HG03066 (cell line): ENCODE results near the gene TCP10L.
"Not testable (repeated sequence)": the region's sequence is repeated elsewhere in the genome, so short reads cannot be mapped to it uniquely, and the experiment has no call there.

Source experiments
- ATAC-seq: cut with Tn5 transposase; IDR thresholded peaks from one replicate; pipeline ENCODE4 v1.9.1; 2021; ENCODE audit warnings: low read depth; ENCODE audit not compliant: unreplicated experiment

Gene TCP10L, protein sequence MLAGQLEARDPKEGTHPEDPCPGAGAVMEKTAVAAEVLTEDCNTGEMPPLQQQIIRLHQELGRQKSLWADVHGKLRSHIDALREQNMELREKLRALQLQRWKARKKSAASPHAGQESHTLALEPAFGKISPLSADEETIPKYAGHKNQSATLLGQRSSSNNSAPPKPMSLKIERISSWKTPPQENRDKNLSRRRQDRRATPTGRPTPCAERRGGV

DNA sequence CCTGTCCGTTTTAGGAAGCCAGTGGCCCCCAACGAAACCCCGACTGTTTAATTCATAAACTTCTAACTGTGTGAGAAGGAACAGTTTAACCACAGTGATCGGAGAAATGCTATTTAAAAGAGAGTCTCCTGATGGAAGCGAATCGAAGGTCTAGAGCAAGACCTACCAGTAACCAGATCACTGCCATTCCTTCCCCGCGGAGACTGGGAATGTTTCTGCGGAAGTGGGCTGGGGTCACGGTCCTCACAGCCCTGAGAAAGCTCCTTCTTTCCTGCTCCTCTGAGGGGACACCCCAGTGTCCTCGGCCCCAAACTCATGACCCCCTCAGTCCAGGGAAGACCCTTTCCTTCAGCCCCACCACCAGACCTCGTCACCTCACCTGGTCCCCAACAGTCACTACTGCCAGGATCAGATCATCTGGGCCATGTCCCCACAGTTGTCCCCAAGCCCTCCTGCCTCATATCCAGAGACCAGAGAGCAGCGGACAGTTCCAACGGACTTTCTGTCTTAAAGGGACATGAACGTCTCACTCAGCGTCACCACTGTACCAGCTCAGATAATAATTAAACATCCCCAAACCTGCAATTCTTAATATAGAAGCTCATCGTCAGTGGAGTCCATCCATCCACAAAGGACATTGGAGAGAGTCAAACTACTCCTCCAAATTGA is at the start of gene TCP10L:
TSS of gene TCP10L (minus strand) at position 482 of the 669 bp plus-strand sequence. CDS start 1,219 bp downstream, outside the sequence.
- ATAC-seq: no peak

DNA sequence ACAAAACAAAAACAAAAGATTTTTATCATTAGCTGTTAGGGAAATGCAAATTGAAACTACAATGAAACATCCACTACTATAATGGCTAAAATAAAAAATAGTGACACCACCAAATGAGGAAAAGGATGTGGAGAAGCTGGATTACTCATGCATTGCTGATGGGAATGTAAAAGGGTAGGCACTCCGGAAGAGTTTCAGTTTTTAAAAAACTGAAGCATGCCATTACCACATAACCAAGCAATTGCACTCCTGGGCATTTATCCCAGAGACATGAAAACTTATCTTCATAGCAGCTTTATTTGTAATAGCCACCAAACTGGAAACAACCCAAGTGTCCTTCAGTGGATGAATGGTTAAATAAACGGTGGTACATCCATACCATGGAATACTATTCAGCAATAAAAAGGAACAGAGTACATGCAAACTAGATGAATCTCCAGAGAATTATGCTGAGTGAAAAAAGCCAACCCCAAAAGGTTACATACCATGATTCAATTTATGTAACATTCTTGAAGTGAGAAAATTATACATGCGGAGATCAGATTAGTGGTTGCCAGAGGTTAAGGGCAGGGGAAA is 41.4 kb upstream of the TCP10L start:
- no peak for ATAC-seq

DNA sequence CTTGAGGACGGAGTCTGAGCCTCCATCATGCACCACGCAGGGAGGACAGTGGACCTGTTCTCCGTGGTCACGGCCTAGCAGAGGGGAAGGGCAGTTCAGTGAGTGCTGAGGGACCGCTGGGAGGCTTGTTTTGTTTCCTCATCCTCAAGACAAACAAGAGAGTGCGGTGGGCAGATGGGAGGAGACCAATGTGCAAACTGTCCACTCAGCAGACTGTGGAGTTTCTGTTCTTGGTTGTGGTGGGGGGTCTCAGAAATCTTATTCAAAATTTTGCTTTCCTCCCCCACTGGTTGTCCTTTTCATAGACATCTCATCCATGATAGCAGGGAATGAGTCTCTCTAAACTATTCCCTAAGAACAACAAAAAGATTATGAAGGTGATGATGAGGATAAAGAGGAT is 32.9 kb upstream of the TCP10L start:
- ATAC-seq: not testable (repeated sequence)

DNA sequence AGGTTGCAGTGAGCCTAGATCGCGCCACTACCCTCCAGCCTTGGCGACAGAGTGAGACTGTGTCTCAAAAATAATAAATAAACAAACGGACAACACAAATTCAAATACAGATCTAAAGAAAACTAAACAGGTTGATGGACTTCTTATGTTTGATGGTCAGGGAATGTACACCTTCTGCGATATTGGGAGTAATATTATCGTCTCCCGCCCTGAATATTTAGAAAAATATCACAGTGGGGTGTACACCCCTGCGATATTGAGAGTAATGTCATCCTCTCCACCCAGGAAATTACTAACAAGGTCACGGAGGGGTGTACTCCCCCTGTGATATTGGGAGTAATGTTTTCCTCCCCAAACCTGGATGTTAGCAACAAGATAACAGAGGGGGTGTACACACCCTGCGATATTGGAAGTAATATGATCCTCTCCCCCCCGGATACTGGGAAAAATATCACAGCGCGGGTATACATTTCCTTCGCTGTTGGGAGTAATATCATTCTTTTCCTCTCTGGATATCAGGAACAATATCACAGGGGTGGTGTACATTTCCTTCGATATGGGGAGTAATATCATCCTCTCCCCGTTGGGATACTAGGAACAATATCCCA is 28.2 kb upstream of the TCP10L start:
- no peak for ATAC-seq

DNA sequence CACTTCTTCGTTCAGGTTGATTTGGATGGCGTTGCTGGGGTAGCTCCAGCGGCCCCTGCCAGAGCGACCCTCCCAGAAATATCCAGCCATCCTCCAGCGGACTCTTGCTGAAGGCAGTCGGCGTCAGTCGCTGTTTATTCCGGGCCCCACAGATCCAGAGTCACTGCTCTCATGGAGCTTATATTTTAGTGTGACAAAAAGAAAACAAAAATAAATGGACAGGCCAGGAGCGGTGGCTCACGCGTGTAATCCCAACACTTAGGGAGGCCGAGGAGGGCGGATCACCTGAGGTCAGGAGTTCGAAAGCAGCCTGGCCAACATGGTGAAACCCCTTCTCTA is 27.6 kb upstream of the TCP10L start:
- ATAC-seq: peak; percentile 5

DNA sequence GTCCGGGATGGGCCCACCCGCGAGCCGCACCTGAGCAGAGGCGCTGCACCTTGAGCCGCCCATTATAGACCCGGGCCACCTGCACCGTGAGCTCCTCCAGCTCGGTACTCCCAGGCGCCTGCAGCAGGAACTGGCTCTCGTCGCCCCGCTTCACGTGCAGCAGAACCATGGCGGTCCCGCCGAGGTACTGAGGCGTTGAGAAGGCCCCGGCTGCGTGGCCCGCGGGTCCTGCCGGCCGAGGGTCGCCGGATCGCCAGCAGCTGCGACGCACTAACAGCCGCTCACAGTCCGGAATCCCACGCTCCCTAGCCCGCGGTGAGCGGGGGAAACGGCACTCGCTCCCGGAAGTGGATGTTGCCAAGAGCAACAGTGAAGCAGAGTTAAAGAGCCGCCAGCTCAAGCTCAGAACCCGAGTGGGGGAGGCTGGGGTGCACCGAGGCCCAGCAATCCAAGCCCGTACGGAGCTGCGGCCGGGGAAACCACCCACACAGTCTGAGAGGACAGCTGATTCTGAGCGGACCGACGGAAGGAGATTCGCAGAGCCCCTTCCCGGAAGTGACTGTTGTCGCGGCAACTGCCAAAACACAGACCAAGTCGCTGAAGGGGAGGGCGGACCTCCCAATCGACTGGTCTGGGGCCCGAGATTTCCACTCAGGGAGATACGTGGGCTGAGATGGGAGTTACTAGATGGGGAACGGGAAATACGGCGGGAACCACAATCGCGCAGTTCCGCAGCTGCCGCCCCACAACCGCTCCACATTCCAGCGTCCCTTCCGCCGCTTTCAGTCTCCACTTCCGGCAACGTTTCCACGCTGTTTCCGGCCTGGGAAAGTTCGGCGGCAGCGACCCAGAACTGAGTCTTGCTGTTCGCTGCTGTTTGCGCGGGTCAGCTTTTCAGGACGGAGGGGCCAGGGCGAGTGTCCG is 27.0 kb upstream of the TCP10L start, which contains the start of gene CFAP298:
TSS of gene CFAP298 (minus strand) at position 303 of the 924 bp plus-strand sequence. CDS start at position 169, 134 bp downstream.
- peak; percentile 93 for ATAC-seq

DNA sequence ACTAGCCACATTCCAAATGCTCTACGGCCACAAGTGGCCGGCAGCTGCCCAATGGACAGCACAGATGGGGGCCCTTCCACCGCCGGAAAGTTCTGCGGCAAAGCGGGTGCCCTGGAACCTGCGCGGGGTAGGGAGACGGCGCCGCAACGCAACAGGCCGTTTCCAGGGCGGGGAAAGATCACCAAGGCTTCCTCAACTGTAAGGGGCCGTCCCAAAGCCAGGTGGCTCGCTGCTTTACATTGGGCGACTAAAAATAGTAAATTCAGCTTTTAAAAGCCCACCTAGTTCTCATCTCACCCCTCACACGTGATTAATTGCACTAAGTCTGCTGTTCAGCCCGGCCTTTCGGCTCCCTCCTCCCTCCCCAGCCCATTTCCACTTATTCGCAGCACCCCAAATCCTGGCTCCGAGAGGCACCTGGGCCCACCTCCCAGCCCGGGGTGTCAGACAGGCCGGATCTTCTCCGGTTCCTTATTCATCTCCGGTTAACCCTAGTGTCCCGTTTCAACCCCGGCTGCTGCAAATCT is 26.2 kb upstream of the TCP10L start:
- ATAC-seq: no peak

DNA sequence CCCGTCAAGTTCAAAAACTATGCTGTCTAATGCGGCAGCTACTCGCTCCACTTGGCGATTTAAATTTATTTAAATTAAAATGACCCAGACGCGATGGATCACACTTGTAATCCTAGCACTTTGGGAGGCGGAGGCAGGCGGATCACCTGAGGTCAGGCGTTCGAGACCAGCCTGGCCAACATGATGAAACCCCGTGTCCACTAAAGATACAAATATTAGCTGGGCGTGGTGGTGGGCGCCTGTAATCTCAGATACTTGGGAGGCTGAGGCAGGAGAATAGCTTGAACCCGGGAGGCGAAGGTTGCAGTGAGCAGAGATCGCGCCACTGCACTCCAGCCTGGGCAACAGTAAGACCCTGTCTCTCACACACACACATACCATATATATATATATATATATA is 25.6 kb upstream of the TCP10L start:
- not testable (repeated sequence) for ATAC-seq

DNA sequence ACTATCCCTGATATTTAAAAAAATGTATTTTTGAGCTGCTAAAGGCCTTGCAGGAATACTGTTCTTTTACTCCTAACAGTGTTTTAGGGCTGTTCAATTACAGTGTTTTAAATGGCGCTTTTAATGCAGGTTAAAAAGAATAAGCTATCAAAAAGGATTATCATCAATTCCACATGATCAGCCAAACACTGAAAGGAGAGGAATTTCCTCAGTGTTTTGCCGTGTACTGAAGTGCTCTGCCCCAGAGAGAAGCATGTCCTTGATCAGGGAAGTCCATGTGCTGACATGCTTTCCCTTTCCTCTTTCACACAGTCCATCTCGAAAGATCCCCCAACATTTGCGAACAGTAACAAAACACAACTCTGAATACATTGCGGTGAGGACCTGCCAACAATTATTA is 23.5 kb upstream of the TCP10L start:
- no peak for ATAC-seq

DNA sequence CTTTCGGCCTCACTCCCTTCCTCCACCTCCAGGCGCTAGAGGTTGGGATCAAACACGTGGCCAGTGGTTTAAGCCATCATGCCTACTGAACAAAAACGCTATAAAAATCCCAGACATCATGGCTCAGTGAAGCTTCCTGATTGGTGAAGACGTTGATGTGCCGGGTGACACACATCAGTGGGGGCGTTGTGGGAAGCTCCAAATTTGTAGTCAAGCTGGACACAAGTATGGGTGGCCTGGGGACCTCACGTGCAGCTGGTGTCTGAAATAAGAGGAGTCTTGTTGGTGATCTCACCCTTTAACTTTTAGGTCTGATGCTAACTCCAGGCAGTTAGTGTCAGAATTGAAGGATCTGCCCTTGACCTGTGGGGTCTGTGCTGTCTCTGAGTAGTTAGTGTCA is 20.1 kb upstream of the TCP10L start:
- ATAC-seq: no peak

DNA sequence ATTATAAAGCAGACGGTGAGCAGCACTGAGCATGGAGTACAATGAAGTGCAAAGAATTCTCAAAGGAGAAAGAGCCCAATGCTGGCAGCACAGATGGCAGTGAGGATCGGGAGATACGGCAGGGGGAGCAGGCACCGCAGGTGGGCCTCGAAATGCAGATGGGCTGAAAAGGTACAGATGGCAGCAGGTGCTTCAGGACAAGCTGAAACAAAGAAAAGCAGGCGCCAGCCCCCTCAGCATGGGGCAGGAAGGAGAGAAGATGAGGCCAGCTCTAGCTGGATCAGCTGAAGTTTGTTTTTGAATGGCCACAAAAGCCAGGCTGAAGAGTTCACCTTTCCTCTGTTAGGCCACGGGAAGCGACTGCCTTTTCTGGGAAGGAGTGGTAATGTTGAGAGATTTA is 19.1 kb upstream of the TCP10L start:
- ATAC-seq: no peak

DNA sequence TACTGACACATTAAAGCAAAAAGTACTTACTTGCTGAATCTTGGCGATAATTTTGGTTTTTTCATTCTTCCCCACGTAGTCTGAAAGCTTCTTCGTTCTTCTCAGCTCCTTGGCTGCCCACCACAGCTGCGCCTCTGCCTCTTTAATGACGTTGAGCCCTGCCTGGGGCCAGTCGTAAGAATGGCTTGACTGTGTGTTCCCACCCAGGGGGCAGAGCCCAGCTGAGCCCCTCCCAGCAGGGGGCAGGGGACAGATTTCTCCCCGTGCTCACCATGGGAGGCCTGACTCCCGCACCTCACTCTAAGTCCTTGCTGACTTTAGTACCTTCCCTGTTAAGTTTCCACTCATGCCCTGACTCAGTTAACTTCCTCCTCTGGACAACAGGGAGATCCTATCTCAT is 17.8 kb upstream of the TCP10L start:
- no peak for ATAC-seq

DNA sequence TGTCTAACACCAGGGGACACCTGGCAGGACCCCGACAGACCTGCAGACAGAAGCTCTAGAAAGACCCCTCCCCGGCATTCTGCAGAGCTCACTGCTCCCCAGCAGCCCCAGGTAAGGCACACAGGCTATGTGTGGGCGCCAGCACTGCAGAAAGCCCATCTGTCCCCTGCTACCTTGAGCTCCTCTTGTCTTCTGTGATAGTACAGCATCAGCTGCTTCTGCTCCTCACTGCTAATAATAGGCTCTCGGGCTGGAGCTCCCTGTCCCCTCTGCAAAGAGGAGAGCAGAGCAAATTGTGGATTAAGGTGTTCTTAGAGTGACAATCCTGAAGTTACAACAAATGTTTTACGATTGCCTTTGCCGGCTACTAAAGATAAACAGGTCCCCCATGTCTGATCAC is 16.8 kb upstream of the TCP10L start:
- ATAC-seq: no peak

DNA sequence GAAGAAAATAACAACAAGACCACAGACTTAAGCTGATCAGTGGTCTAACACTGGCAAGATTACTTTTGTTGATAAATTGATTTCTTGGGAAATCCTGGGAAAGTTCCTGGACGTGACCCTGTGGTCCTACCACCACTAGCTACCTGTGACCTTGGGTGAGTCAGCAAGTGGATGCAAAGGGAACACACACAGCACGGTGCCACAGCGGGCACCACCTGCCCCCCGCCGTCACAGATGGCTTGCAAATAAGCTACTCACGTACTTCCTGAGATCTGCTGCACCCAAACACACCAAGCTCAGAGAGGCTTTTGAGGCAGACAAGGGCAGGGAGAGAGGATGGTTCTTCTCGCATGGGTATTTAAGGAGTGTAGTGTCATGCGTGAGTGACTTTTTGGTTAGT is 14.2 kb upstream of the TCP10L start:
- no peak for ATAC-seq

DNA sequence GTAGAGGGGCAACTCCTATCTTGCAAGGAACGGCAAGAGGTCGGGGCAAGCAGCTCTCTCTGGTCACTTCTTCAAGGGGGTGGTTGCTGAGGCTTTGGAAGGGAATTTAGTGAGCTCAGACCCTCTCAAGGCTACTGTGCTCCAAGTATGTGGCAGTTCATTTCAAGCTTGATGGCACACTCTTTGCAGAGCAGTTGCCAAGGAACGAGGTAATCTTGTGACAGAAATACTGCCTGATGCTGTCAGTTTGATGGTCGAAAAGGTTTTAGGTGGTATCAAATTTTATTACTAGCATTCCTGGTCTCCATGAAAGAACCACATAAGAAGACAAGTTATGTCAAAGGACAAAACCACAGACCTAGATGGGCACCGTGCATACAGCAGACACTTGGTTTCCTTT is 13.8 kb upstream of the TCP10L start:
- no peak for ATAC-seq

DNA sequence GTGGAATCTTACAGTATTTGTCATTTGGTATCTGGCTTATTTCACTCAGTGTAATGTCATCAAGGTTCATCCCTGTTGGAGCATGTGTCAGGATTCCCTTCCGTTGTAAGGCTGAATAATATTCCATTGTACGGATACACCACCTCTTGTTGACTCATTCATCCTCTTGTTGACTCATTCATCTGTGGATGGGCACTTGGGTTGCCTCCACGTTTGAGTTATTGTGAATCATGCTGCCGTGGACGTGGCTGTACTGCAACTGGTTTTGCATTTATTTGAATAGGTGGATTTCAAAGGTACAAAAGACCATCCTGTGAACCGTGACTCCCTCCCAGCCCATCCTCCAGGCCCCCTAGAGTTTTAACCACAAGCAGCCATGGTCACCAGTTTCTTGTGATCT is 11.9 kb upstream of the TCP10L start:
- no peak for ATAC-seq

DNA sequence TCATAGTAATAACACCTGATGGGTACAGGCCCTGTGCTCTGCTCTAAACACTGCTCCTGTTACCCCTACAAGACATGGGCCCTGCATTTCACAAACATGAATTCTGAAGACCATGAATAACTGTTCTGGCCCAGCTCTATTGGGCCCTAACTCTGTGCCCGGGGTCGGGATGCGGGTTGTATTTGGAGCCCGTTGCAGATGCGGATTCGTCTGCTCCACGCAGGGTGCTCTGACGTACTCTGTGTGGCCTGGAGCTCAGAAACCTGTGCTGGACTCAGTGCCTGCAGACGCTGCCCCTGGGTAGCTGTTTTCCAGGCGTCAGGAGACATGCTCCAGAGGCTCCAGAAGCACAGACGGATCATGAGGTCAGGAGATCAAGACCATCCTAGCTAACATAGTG is 10.1 kb upstream of the TCP10L start:
- ATAC-seq: no peak

DNA sequence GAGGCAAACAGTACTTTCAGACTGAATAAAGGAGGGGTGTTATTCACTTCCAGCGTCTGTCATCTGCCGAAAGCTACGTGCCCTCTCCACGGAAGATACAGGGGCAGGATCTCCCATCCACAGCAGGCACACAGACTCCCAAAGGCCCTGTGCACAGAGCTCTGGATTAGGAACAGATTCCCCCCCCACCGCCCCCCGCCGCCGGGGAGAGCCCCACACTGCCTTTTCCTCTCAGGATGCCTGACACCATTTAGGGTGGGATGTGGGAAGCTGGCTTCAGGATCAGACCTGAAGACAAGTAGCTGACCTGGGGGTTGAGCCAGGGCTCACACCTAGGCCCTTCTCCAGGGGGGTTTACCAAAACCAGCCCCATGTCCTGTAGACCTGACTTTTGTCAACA is 8.4 kb upstream of the TCP10L start:
- no peak for ATAC-seq

DNA sequence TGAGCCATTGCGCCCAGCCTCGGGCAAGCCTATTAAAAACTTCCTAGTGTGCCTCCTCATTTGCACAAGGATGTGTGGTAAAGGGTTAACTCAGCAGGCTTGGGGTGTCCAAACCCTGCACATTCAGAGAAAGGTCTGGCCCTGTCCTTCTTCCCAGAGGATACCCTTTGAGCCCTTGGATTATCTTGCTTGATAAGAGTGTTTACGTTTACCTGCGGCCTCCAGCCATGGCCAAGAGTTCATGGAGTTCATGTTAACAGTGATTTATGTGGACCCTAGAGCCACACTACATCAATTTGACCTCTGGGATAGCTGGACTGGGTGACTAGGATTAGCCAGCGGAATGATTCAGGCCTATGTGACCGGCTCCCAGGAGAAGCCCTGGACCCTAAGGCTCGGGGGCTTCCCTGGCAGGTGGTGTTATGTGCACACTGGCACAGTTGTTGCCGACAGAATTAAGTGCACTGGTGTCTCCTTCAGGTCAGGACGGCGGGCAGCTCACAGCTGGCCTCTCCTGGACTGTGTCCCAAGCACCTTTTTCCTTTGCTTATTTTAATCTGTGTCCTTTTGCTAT is 7.7 kb upstream of the TCP10L start:
- no peak for ATAC-seq

DNA sequence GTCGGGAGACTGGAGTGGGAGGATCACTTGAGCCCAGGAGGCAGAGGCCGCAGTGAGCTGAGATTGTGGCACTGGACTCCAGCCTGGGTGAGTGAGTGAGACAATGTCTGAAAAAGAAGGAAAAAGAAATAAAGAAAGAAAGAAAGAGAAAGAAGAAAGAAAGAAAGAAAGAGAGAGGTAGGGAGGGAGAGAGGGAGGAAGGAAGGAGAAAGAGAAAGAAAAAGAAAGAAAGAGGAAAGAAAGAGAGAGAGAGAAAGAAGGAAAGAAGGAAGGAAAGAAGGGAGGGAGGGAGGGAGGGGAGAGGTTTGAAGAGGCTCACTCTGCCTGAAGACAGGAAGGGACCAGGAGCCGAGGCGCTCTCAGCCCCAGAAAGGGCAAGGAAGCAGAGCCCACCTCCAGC is 4.8 kb upstream of the TCP10L start:
- ATAC-seq: no peak
